Measurements from ENCODE around the gene RSPH6A. TPM values are rescaled to one million over a fixed set of nuclear protein-coding genes. Genes with fewer than 3 reads are reported as not detected.

Gene RSPH6A
- total RNA-seq, 2 donors from 2014 or later = not detected

DNA sequence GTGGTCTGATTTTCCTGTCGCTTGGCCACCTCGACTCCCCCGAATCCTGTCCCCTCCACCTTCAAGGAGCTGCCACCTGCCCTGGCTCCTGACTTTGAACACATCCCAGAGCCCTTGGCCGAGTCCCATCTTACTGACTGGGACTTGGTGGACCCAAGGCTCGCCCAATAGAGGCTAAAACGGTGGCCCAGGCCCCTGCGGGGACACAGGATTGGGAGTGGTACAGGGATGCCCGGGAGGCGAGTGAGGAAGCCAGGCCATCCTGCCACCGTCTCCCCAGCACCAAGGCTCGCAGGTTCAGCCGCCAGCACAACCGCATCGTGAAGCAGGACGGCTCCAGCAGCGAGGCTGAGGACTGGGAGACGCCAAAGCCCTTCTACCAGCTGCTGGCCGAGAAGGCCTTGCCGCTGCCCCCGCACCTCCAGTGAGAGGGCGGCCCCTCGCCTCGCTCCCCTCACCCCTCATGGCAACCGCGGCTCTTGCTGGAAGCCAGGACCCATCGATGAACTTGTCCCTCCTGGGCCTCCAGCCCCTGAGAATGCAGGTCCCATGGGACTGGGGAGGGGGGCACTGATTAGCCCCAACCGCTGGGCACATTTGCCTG, 51.3 kb downstream of the RSPH6A start:
- Histone ChIP-seq H3K36me3 (no peaks in the 10 kb centered on the region), H3K27me3 (no peaks in the 10 kb centered on the region), H3K9me3 (no peaks in the 10 kb centered on the region), H3K4me1 (peaks cover 0 to 58% of the 10 kb centered on the region in 2 donors), H3K4me3 (no peak overlapping the region), H3K27ac (peak overlapping the region; percentile 93 to 96)
- no peak for DNase-seq (ENCODE audit: low spot score)
- TF ChIP-seq, protein P1, sequence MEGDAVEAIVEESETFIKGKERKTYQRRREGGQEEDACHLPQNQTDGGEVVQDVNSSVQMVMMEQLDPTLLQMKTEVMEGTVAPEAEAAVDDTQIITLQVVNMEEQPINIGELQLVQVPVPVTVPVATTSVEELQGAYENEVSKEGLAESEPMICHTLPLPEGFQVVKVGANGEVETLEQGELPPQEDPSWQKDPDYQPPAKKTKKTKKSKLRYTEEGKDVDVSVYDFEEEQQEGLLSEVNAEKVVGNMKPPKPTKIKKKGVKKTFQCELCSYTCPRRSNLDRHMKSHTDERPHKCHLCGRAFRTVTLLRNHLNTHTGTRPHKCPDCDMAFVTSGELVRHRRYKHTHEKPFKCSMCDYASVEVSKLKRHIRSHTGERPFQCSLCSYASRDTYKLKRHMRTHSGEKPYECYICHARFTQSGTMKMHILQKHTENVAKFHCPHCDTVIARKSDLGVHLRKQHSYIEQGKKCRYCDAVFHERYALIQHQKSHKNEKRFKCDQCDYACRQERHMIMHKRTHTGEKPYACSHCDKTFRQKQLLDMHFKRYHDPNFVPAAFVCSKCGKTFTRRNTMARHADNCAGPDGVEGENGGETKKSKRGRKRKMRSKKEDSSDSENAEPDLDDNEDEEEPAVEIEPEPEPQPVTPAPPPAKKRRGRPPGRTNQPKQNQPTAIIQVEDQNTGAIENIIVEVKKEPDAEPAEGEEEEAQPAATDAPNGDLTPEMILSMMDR (IDR thresholded peaks at IDR 0.05) = no peak

DNA sequence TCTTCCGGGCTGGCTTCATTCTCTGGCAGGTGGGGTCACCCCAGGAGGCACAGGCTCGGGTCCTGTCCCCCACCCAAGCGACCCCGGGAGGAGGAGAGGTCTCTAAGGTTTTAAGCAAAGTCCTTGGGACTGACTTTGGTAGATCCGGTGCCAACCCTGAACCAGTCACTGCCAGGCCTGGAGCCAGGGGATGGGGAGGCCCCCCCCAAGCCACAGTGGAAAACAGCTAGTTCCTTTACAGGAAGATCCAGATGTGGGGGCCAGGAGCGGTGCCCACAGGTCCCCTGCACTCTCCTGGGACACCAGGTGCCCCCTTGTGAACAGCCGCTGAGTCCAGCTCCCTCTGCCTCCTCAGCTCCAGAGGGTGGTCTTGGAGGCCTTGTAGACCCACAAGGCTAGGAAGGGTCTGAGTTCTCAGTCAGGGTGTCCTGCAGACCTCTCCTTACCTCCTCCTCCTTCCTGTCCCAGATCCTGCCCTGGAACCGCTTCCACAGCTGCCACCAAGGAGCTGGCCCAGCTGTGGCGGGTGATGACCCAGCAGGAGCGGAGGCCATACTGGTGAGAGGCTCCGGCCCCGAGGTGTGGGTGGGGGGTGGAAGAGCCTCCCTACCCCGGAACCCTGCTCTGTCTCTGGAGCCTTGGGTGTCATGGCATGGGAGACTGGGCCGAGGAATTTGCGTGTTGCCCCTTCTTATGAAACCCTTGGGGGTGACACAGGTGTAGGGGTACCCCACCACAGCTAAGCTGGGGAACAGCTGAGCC, 52.1 kb downstream of the RSPH6A start:
- Histone ChIP-seq H3K4me1 (peaks cover 0 to 58% of the 10 kb centered on the region in 2 donors), H3K36me3 (no peaks in the 10 kb centered on the region), H3K27me3 (no peaks in the 10 kb centered on the region), H3K27ac (peak overlapping the region; percentile 93 to 96), H3K4me3 (no peak overlapping the region), H3K9me3 (no peaks in the 10 kb centered on the region)
- DNase-seq (ENCODE audit: low spot score) = no peak
- TF ChIP-seq, protein P1 (IDR thresholded peaks at IDR 0.05) = no peak

DNA sequence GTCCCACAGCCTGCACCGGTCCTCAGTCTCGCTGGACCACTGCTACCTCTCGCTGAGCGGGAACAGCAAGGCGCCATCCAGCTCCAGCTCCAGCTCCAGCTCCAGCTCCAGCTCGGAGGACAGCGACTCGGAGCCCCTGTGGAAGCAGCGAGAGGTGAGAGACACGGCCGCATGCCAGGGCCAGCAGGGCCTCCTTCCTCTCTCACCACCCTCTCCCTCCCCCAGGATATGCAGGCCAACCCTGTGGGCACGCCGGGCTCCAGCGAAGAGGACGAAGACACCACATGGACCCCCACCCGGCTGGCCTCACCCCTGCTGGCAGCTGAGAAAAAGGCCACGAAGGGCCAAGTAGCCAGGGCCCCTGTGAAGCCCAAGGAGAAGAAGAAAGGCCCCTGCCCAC, 53.4 kb downstream of the RSPH6A start:
- DNase-seq (ENCODE audit: low spot score) = no peak
- Histone ChIP-seq H3K36me3 (no peaks in the 10 kb centered on the region), H3K4me1 (peaks cover 0 to 47% of the 10 kb centered on the region in 2 donors), H3K9me3 (no peaks in the 10 kb centered on the region), H3K4me3 (no peak overlapping the region), H3K27ac (peak overlapping the region in 1 of 2 donors; percentile 30), H3K27me3 (no peaks in the 10 kb centered on the region)
- TF ChIP-seq, protein P1 (IDR thresholded peaks at IDR 0.05) = no peak

DNA sequence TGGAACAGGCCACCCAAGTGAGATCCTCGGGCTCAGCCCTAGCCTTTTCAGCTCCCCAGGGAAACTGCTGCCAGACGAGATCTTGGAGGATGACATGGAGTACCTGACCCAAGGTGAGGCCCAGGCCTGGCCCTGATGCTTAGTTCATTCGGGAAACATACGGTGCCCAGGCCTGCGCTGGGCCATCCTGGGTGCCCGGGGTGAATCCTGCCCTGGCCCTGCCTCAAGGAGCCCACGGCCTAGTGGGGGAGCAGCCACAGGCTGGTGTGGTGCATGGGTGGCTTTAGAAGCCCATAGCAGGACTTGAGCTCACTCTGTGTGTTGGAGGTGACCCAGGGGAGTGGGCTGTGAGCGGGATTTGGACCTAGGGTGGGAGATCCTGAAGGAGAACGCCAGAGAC, 56.2 kb downstream of the RSPH6A start:
- DNase-seq (ENCODE audit: low spot score) = no peak
- TF ChIP-seq, protein P1 (IDR thresholded peaks at IDR 0.05) = no peak
- peaks cover 0 to 19% of the 10 kb centered on the region in 2 donors for H3K4me1 ChIP-seq
- H3K4me3 ChIP-seq = no peak overlapping the region
- no peaks in the 10 kb centered on the region for H3K27me3 ChIP-seq
- H3K27ac ChIP-seq = no peak overlapping the region
- no peaks in the 10 kb centered on the region for H3K36me3 ChIP-seq
- no peaks in the 10 kb centered on the region for H3K9me3 ChIP-seq

DNA sequence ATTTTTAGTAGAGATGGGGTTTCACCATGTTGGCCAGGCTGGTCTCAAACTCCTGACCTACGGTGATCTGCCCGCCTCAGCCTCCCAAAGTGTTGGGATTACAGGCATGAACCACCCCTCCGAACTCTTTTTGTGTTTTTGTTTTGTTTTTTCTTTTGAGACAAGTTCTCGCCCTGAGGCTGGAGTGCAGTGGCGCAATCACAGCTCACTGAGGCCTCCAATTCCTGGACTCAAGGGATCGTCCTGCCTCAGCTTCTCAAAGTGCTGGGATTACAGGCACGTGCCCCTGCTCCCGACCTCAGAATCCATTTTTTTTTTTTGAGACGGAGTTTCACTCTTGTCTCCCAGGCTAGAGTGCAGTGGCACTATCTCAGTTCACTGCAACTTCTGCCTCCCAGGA, 57.4 kb downstream of the RSPH6A start:
- H3K27me3 ChIP-seq = no peaks in the 10 kb centered on the region
- peaks cover 0 to 7% of the 10 kb centered on the region in 2 donors for H3K4me1 ChIP-seq
- no peak for DNase-seq (ENCODE audit: low spot score)
- H3K4me3 ChIP-seq = no peak overlapping the region
- TF ChIP-seq, protein P1 (IDR thresholded peaks at IDR 0.05) = no peak
- H3K36me3 ChIP-seq = no peaks in the 10 kb centered on the region
- H3K27ac ChIP-seq = no peak overlapping the region
- H3K9me3 ChIP-seq = no peaks in the 10 kb centered on the region
